CD14-positive monocyte (primary cell): ENCODE data around the gene AIFM3. TPM values are rescaled to one million over a fixed set of nuclear protein-coding genes. Genes with fewer than 3 reads are reported as not detected.

Experiments
- DNase-seq, 3 donors: peaks; one replicate each; pipeline ENCODE4 v3.0.0-alpha.2; 2011 to 2022
- H2AFZ ChIP-seq: 2 replicates; pipeline ENCODE4 v1.6.0; 2012; ENCODE audit warnings: mild to moderate bottlenecking, low read depth, low read length, inconsistent platforms; ENCODE audit not compliant: insufficient read depth, poor library complexity, severe bottlenecking
- H3K27ac ChIP-seq, 2 donors: 1 replicate in 1 of 2; 2 replicates in 1 of 2; pipeline ENCODE4 v1.5.1; 2012 to 2013; ENCODE audit warnings: low read length in 2 of 2, control low read depth in 1 of 2, inconsistent platforms in 1 of 2, low read depth in 1 of 2, mild to moderate bottlenecking in 1 of 2
- H3K27me3 ChIP-seq, 2 donors: one replicate each; pipeline versions ENCODE4 v1.6.0 to v1.6.1; 2011 to 2013; ENCODE audit warnings: low read length in 2 of 2; ENCODE audit not compliant: control insufficient read depth in 2 of 2, insufficient read depth in 2 of 2
- H3K36me3 ChIP-seq, 2 donors: replicated peaks in 1 of 2; 1 replicate in 1 of 2; 2 replicates in 1 of 2; pipeline versions ENCODE4 v1.5.1 to v1.6.1; 2012 to 2013; ENCODE audit warnings: low read length in 2 of 2, control low read depth in 1 of 2, inconsistent platforms in 1 of 2, mild to moderate bottlenecking in 1 of 2; ENCODE audit not compliant: insufficient read depth in 2 of 2, control insufficient read depth in 1 of 2
- H3K4me1 ChIP-seq, 2 donors: 1 replicate in 1 of 2; 2 replicates in 1 of 2; pipeline versions ENCODE4 v1.5.1 to v1.6.1; 2012 to 2013; ENCODE audit warnings: low read length in 2 of 2, control low read depth in 1 of 2, inconsistent platforms in 1 of 2, mild to moderate bottlenecking in 1 of 2, moderate library complexity in 1 of 2; ENCODE audit not compliant: insufficient read depth in 2 of 2, control insufficient read depth in 1 of 2
- H3K4me2 ChIP-seq: replicated peaks from 2 replicates; pipeline ENCODE3; 2012; ENCODE audit warnings: low read length, moderate library complexity, mild to moderate bottlenecking; ENCODE audit not compliant: poor library complexity, severe bottlenecking; ENCODE audit errors: extremely low read depth
- H3K4me3 ChIP-seq, 3 experiments: fragments of 200-600 bp in 1 of 3; sonication (generic) in 1 of 3; replicated peaks in 1 of 3; 1 replicate in 2 of 3; 2 replicates in 1 of 3; pipeline ENCODE4 v1.5.1; 2011 to 2013; ENCODE audit warnings: low read length in 3 of 3, mild to moderate bottlenecking in 3 of 3, control low read depth in 2 of 3, low read depth in 2 of 3, inconsistent platforms in 1 of 3, moderate library complexity in 1 of 3
- H3K79me2 ChIP-seq: 2 replicates; pipeline ENCODE4 v1.6.0; 2012; ENCODE audit warnings: mild to moderate bottlenecking, control low read depth, inconsistent platforms, low read length, moderate library complexity; ENCODE audit not compliant: insufficient read depth
- H3K9ac ChIP-seq: 2 replicates; pipeline ENCODE4 v1.6.0; 2017; ENCODE audit warnings: low read length, mild to moderate bottlenecking; ENCODE audit not compliant: insufficient read depth, poor library complexity, severe bottlenecking
- H3K9me3 ChIP-seq, 2 donors: replicated peaks in 1 of 2; 1 replicate in 1 of 2; 2 replicates in 1 of 2; pipeline versions ENCODE4 v1.5.1 to v1.6.1; 2012 to 2013; ENCODE audit warnings: low read length in 2 of 2, control low read depth in 1 of 2; ENCODE audit not compliant: control insufficient read depth in 1 of 2, insufficient read depth in 1 of 2
- H4K20me1 ChIP-seq: 2 replicates; pipeline ENCODE4 v1.6.0; 2012; ENCODE audit warnings: mild to moderate bottlenecking, low read length, control low read depth, moderate library complexity; ENCODE audit not compliant: insufficient read depth
- H3K27ac Mint-ChIP-seq, 7 donors: one replicate each; pipeline ENCODE4 v1.8.0; 2020; ENCODE audit warnings: mild to moderate bottlenecking in 7 of 7, mixed read lengths in 7 of 7, moderate library complexity in 6 of 7, inconsistent platforms in 2 of 7
- H3K27me3 Mint-ChIP-seq, 3 donors: one replicate each; pipeline ENCODE4 v1.8.0; 2021 to 2022; ENCODE audit warnings: low read depth in 3 of 3, mild to moderate bottlenecking in 3 of 3, mixed read lengths in 3 of 3, moderate library complexity in 3 of 3, inconsistent platforms in 1 of 3
- H3K36me3 Mint-ChIP-seq, 2 donors: one replicate each; pipeline ENCODE4 v1.8.0; 2020; ENCODE audit warnings: mixed read lengths in 2 of 2, inconsistent platforms in 1 of 2, mild to moderate bottlenecking in 1 of 2
- H3K4me1 Mint-ChIP-seq: one replicate; pipeline ENCODE4 v1.8.0; 2020; ENCODE audit warnings: mild to moderate bottlenecking, mixed read lengths
- H3K4me3 Mint-ChIP-seq, 2 donors: one replicate each; pipeline ENCODE4 v1.8.0; 2020; ENCODE audit warnings: mild to moderate bottlenecking in 2 of 2, mixed read lengths in 2 of 2, moderate library complexity in 1 of 2
- H3K9me3 Mint-ChIP-seq, 7 donors: one replicate each; pipeline ENCODE4 v1.8.0; 2020 to 2022; ENCODE audit warnings: mixed read lengths in 7 of 7, mild to moderate bottlenecking in 6 of 7, moderate library complexity in 6 of 7, inconsistent platforms in 2 of 7
- WGBS: methylation state at CpG from one replicate; pipeline ENCODE4 v1.1.5; 2013; ENCODE audit warnings: missing lambda C conversion rate; ENCODE audit not compliant: insufficient coverage; 5-methylcytosine and 5-hydroxymethylcytosine counted together
- intact Hi-C, 2 donors: fragments of 100-400 bp; cut with micrococcal nuclease; formaldehyde crosslinking; loops; one replicate each; pipeline versions ENCODE4 v1.15.0 to v1.15.1; 2023
- polyA plus RNA-seq, 3 donors: library from polyadenylated mRNA; depleted of rRNA in 1 of 3; unstranded in 2 of 3; stranded (reverse) in 1 of 3; fragments of 300-500 nt in 2 of 3; fragments of >200 nt in 1 of 3; fragmentation: Illumina TruSeq in 2 of 3; gene quantifications; 1 replicate in 2 of 3; 2 replicates in 1 of 3; pipeline ENCODE4 v1.2.3, GENCODE V29; 2012 to 2021
- TF ChIP-seq, protein P1 (sequence below): fragments of 200-600 bp; IDR thresholded peaks from one replicate; pipeline ENCODE4 v1.8.0; 2022; ENCODE audit warnings: antibody characterized with exemption, mild to moderate bottlenecking

Gene AIFM3
- polyA plus RNA-seq, 3 donors = 2.1 to 40.9 (median 2.3) TPM

GRCh38 chr22:20948989-20949388, 18.1 kb upstream of the AIFM3 start:
- no peaks in the 10 kb centered on the region for H3K9me3 ChIP-seq
- no peak overlapping the region for H3K9ac ChIP-seq
- no peak overlapping the region for H3K4me3 ChIP-seq
- intact Hi-C loops = no loop called here
- Mint-ChIP-seq H3K27me3 (peaks cover 0 to 2% (median 0%) of the 10 kb centered on the region in 3 donors), H3K4me3 (no peak overlapping the region), H3K4me1 (peaks cover 12% of the 10 kb centered on the region), H3K36me3 (peaks cover 43 to 69% of the 10 kb centered on the region in 2 donors), H3K27ac (peak overlapping the region in 2 of 7 donors; percentile 49 to 82), H3K9me3 (no peaks in the 10 kb centered on the region)
- no peak overlapping the region for H2AFZ ChIP-seq
- no peak overlapping the region for H3K4me2 ChIP-seq
- TF ChIP-seq, protein P1, sequence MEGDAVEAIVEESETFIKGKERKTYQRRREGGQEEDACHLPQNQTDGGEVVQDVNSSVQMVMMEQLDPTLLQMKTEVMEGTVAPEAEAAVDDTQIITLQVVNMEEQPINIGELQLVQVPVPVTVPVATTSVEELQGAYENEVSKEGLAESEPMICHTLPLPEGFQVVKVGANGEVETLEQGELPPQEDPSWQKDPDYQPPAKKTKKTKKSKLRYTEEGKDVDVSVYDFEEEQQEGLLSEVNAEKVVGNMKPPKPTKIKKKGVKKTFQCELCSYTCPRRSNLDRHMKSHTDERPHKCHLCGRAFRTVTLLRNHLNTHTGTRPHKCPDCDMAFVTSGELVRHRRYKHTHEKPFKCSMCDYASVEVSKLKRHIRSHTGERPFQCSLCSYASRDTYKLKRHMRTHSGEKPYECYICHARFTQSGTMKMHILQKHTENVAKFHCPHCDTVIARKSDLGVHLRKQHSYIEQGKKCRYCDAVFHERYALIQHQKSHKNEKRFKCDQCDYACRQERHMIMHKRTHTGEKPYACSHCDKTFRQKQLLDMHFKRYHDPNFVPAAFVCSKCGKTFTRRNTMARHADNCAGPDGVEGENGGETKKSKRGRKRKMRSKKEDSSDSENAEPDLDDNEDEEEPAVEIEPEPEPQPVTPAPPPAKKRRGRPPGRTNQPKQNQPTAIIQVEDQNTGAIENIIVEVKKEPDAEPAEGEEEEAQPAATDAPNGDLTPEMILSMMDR = no peak
- 100% methylated on average over 1 of the region's 5 CpGs for WGBS
- DNase-seq = no peak
- H3K27me3 ChIP-seq = no peaks in the 10 kb centered on the region
- peaks cover 100% of the 10 kb centered on the region for H4K20me1 ChIP-seq
- peak overlapping the region in 1 of 2 donors; percentile 14 for H3K27ac ChIP-seq
- peaks cover 45 to 83% of the 10 kb centered on the region in 2 donors for H3K36me3 ChIP-seq
- H3K4me1 ChIP-seq = peaks cover 0 to 5% of the 10 kb centered on the region in 2 donors
- H3K79me2 ChIP-seq = peaks cover 97% of the 10 kb centered on the region

DNA sequence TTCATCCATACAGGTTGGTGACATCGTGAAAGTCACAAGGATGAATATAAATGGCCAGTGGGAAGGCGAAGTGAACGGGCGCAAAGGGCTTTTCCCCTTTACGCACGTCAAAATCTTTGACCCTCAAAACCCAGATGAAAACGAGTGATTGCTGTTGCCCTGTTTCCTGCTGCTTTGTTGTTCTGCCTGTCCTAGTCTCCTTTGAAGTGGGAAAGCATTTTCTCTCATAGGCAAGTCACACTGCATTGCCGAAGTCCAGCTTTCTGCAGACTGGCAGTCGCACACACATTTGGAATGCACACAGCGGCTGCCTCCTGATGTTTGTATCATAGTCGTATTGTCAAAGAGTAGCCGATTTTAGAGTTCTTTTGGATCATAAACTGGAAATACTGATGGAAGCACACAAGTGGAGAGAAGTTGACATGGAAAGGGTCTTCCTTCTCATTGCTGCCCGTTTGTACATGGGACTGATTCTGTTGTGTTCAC, 17.3 kb upstream of the AIFM3 start:
- peaks cover 91% of the 10 kb centered on the region for H3K79me2 ChIP-seq
- H3K27ac ChIP-seq = peak overlapping the region in 1 of 2 donors; percentile 3
- Mint-ChIP-seq H3K4me3 (no peak overlapping the region), H3K9me3 (no peaks in the 10 kb centered on the region), H3K27ac (peak overlapping the region in 3 of 7 donors; percentile 4 to 51 (median 23)), H3K36me3 (peaks cover 48 to 74% of the 10 kb centered on the region in 2 donors), H3K27me3 (peaks cover 0 to under 1% (median 0%) of the 10 kb centered on the region in 3 donors), H3K4me1 (peaks cover 16% of the 10 kb centered on the region)
- 91% methylated on average over 13 of the region's 13 CpGs for WGBS
- TF ChIP-seq, protein P1 = no peak
- H3K9me3 ChIP-seq = no peaks in the 10 kb centered on the region
- no peak overlapping the region for H3K4me2 ChIP-seq
- peaks cover 100% of the 10 kb centered on the region for H4K20me1 ChIP-seq
- H3K36me3 ChIP-seq = peaks cover 45 to 87% of the 10 kb centered on the region in 2 donors
- intact Hi-C loops = loop anchor here in 1 of 2 donors (10.0 kb wide), 1 partner anchor 65 kb away; no protein-coding TSS in a partner anchor
- peaks cover 0 to 6% of the 10 kb centered on the region in 2 donors for H3K4me1 ChIP-seq
- no peak overlapping the region for H2AFZ ChIP-seq
- no peak for DNase-seq
- H3K9ac ChIP-seq = no peak overlapping the region
- H3K27me3 ChIP-seq = no peaks in the 10 kb centered on the region
- H3K4me3 ChIP-seq = no peak overlapping the region
